Muscle layer of colon (tissue), 2 donors: ENCODE results near the gene DUSP28.

Experiments
- H3K27ac ChIP-seq: one replicate; pipeline ENCODE4 v1.7.0; 2013; ENCODE audit warnings: low read depth, mild to moderate bottlenecking, low read length, moderate library complexity
- H3K27me3 ChIP-seq, 2 donors: one replicate each; pipeline ENCODE4 v1.7.0; 2013; ENCODE audit warnings: low read length in 2 of 2, mild to moderate bottlenecking in 2 of 2; ENCODE audit not compliant: insufficient read depth in 2 of 2, control insufficient read depth in 1 of 2
- H3K36me3 ChIP-seq: one replicate; pipeline ENCODE4 v1.7.0; 2013; ENCODE audit warnings: mild to moderate bottlenecking, low read length; ENCODE audit not compliant: insufficient read depth
- H3K4me1 ChIP-seq: one replicate; pipeline ENCODE4 v1.7.0; 2013; ENCODE audit warnings: mild to moderate bottlenecking, low read length; ENCODE audit not compliant: insufficient read depth
- H3K4me3 ChIP-seq, 2 donors: one replicate each; pipeline ENCODE4 v1.7.0; 2013; ENCODE audit warnings: low read length in 2 of 2, low read depth in 1 of 2, mild to moderate bottlenecking in 1 of 2, moderate library complexity in 1 of 2
- H3K9ac ChIP-seq: one replicate; pipeline ENCODE4 v1.7.0; 2013; ENCODE audit warnings: low read length
- H3K9me3 ChIP-seq: one replicate; pipeline ENCODE4 v1.7.0; 2013; ENCODE audit warnings: mild to moderate bottlenecking, low read length
- donor health status: abdominal sarcoma.
- donor health status: Adenocarcinoma of cecum.

Gene DUSP28

GRCh38 chr2:240577281-240578109 is 17.3 kb downstream of the DUSP28 start:
- Histone ChIP-seq H3K27ac (no peak overlapping the region), H3K4me1 (peaks cover 7% of the 10 kb centered on the region)

GRCh38 chr2:240578110-240578450 is 17.9 kb downstream of the DUSP28 start:
- no peak overlapping the region for H3K9ac ChIP-seq
- H3K27me3 ChIP-seq, result no peaks in the 10 kb centered on the region
- H3K4me1 ChIP-seq, result peaks cover 7% of the 10 kb centered on the region
- H3K9me3 ChIP-seq, result no peaks in the 10 kb centered on the region
- peaks cover 26% of the 10 kb centered on the region for H3K36me3 ChIP-seq
- H3K27ac ChIP-seq, result no peak overlapping the region
- no peak overlapping the region for H3K4me3 ChIP-seq

More at GRCh38 chr2:240577281-240578109, 17.3 kb downstream of the DUSP28 start:
- Histone ChIP-seq H3K9me3 (no peaks in the 10 kb centered on the region), H3K36me3 (peaks cover 26% of the 10 kb centered on the region), H3K9ac (no peak overlapping the region), H3K4me3 (no peak overlapping the region), H3K27me3 (no peaks in the 10 kb centered on the region)

- H3K4me3 ChIP-seq, result no peak overlapping the region
- H3K4me1 ChIP-seq, result peaks cover 7% of the 10 kb centered on the region
- no peaks in the 10 kb centered on the region for H3K27me3 ChIP-seq
- peaks cover 26% of the 10 kb centered on the region for H3K36me3 ChIP-seq
- no peak overlapping the region for H3K9ac ChIP-seq
- H3K9me3 ChIP-seq, result no peaks in the 10 kb centered on the region
- no peak overlapping the region for H3K27ac ChIP-seq
Measured at GRCh38 chr2:240578488-240578887, 18.3 kb downstream of the DUSP28 start.

GRCh38 chr2:240579071-240579762 is 19.1 kb downstream of the DUSP28 start:
- Histone ChIP-seq H3K4me1 (peaks cover 7% of the 10 kb centered on the region), H3K9ac (no peak overlapping the region), H3K27me3 (no peaks in the 10 kb centered on the region), H3K9me3 (no peaks in the 10 kb centered on the region), H3K27ac (no peak overlapping the region), H3K4me3 (no peak overlapping the region), H3K36me3 (peaks cover 23% of the 10 kb centered on the region)

GRCh38 chr2:240579771-240580614 is 19.8 kb downstream of the DUSP28 start:
- peaks cover 15% of the 10 kb centered on the region for H3K4me1 ChIP-seq
- H3K9ac ChIP-seq, result no peak overlapping the region
- H3K4me3 ChIP-seq, result no peak overlapping the region
- no peak overlapping the region for H3K27ac ChIP-seq
- no peaks in the 10 kb centered on the region for H3K27me3 ChIP-seq
- peaks cover 15% of the 10 kb centered on the region for H3K36me3 ChIP-seq
- H3K9me3 ChIP-seq, result no peaks in the 10 kb centered on the region

- Histone ChIP-seq H3K4me3 (no peak overlapping the region), H3K27ac (no peak overlapping the region), H3K4me1 (peaks cover 23% of the 10 kb centered on the region), H3K36me3 (peaks cover 7% of the 10 kb centered on the region), H3K9me3 (no peaks in the 10 kb centered on the region), H3K9ac (no peak overlapping the region), H3K27me3 (no peaks in the 10 kb centered on the region)
Measured at GRCh38 chr2:240581811-240582210, 21.7 kb downstream of the DUSP28 start.

GRCh38 chr2:240582781-240583180 is 22.6 kb downstream of the DUSP28 start:
- Histone ChIP-seq H3K27ac (no peak overlapping the region), H3K4me3 (no peak overlapping the region), H3K27me3 (no peaks in the 10 kb centered on the region), H3K9me3 (no peaks in the 10 kb centered on the region), H3K9ac (no peak overlapping the region), H3K4me1 (peaks cover 29% of the 10 kb centered on the region), H3K36me3 (peaks cover 2% of the 10 kb centered on the region)

- Histone ChIP-seq H3K4me3 (no peak overlapping the region), H3K36me3 (no peaks in the 10 kb centered on the region), H3K4me1 (peaks cover 39% of the 10 kb centered on the region), H3K27ac (no peak overlapping the region), H3K27me3 (no peaks in the 10 kb centered on the region), H3K9me3 (no peaks in the 10 kb centered on the region), H3K9ac (no peak overlapping the region)
Measured at GRCh38 chr2:240583774-240584173, 23.6 kb downstream of the DUSP28 start.

- no peak overlapping the region for H3K9ac ChIP-seq
Measured at GRCh38 chr2:240584486-240585031, 24.4 kb downstream of the DUSP28 start.

GRCh38 chr2:240585101-240585500 is 24.9 kb downstream of the DUSP28 start:
- H3K9me3 ChIP-seq, result no peaks in the 10 kb centered on the region
- no peak overlapping the region for H3K27ac ChIP-seq
- H3K27me3 ChIP-seq, result no peaks in the 10 kb centered on the region
- peak overlapping the region; percentile 97 for H3K9ac ChIP-seq
- H3K36me3 ChIP-seq, result peaks cover 6% of the 10 kb centered on the region
- H3K4me3 ChIP-seq, result peak overlapping the region; percentile 83 to 94
- H3K4me1 ChIP-seq, result peaks cover 37% of the 10 kb centered on the region

More at GRCh38 chr2:240584486-240585031, 24.4 kb downstream of the DUSP28 start:
- H3K4me1 ChIP-seq, result peaks cover 40% of the 10 kb centered on the region
- H3K27me3 ChIP-seq, result no peaks in the 10 kb centered on the region
- H3K27ac ChIP-seq, result no peak overlapping the region
- peaks cover under 1% of the 10 kb centered on the region for H3K36me3 ChIP-seq
- H3K4me3 ChIP-seq, result peak overlapping the region in 1 of 2 donors; percentile 94
- no peaks in the 10 kb centered on the region for H3K9me3 ChIP-seq

- Histone ChIP-seq H3K9ac (peak overlapping the region; percentile 97), H3K36me3 (peaks cover 9% of the 10 kb centered on the region), H3K27me3 (no peaks in the 10 kb centered on the region), H3K27ac (peak overlapping the region; percentile 91), H3K4me1 (peaks cover 33% of the 10 kb centered on the region), H3K4me3 (peak overlapping the region; percentile 83 to 94), H3K9me3 (no peaks in the 10 kb centered on the region)
Measured at GRCh38 chr2:240585681-240586197, 25.6 kb downstream of the DUSP28 start.
